HS-5 (cell line): ENCODE data around the gene RPTOR.
"Not testable (repeated sequence)": the region's sequence is repeated elsewhere in the genome, so short reads cannot be mapped to it uniquely, and the experiment has no call there.

Experiments
- DNase-seq: peaks from one replicate; pipeline ENCODE4 v3.0.0-alpha.2; 2012; ENCODE audit warnings: low read depth

RPTOR gene

DNA sequence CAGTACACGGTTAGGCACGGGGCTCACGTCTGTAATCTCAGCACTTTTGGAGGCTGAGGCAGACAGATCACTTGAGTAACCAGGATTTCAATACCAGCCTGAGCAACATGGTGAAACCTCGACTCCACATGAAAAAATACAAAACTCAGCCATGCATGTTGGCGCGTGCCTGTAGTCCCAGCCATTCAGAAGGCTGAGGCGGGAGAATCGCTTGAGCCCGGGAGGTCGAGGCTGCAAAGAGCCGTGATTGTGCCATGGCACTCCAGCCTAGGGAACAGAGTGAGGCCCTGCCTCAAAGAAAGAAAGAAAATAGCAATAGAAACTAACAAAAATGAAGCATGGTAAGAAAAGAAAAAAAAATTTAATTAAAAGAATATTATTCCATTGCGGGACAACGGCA, 319.0 kb downstream of the RPTOR start:
- no peak for DNase-seq

DNA sequence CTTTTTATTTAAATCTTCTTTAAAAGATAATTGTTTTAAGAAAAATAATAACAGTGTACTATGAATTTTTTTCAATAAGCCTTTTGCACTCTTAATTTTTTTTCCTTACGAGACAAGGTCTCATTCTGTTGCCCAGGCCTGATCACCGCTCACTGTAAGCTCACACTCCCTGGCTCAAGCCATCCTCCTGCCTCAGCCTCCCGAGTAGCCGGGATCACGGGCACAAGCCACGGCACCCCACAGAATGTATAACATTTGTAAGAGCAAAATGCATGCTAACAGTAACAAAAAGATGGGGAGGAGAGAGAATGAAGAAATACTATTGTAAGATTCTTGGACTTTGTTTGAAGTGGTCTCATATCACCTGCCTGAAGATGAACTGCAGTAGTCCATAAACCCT, 320.1 kb downstream of the RPTOR start:
- DNase-seq, result no peak

DNA sequence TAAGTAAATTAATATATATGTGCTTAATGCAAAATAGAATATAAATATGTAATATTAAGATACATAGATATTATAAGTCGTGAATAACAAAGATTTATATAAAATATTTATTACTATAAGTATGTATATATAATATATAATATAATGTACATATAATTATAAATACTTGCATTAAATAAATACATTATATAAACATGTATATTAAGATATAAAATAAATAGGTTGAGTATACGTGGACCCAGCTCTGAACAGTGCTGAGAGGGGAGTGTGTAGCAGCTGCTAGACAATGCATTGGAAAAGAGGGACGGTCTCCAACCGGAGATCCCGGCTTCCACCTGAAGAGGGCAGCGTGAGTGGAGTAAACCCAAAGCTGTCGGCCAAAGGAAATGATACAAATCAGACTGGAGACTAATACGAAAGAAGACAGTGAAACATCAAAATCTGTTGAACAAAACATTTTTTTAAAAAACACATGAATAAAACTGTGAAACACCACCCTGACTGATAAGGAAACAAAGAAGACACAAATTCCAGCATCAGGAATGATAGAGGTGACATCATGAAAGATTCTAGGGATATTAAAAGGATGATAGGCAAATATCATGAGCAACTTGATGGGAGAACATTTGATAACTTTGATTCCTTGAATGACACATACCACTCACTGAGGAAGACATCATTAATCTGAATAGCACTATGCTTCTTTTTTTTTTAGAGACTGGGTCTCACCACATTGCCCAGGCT, 321.6 kb downstream of the RPTOR start:
- no peak for DNase-seq

DNA sequence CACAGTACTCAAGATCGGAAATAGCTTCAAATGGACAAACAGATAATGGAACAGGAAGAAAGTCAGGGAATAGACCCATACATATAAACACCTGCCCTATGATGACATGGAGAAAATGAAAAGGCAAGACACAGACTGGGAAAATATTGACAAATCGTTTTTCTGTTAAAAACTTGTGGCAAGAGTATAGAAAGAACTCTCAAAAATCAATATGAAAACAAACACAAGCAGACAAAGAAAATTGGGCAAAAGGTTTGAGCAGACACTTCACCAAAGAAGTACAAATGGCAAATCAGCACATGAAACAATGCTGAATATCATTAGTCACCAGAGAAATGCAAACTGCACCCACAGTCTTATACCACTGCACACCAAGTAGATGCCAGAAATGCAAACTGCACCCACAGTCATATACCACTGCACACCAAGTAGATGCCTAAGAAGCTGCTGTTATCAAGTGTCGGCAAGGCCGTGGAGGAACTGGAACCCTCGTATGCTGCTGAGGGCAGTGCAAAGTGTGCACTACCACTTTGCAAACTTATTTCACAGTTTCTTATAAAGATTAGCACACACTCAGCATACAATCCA, 323.5 kb downstream of the RPTOR start:
- no peak for DNase-seq

DNA sequence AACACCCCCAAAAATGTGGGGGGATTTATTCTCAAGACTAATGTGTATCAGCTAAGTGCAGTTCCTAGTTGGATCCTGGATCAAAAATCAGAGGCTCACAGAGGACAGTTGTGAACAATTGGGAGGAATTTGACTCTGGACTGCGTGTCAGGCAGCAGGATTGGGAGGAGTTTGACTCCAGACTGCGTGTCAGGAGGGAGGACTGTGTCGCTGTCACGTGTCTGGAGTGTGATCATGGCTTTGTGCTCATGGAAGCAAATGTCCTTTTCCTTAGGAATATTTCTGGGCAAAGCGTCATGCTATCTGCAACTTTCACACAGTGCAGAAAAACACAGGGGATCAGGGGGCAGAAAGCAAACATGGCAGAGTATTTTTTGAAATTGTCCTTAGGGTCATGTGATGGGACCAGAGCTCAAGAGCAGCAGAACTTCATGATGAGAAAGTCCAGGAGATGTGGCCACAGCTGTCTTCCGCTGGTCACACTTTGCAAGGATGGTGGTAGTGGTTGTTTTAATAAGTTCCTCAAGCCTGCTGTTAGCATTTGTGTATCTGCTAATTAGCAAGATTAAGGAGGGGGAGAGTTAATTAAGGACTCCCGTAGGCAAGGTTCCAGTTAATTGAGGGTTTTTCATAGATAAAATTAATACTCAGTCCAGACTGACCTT, 325.0 kb downstream of the RPTOR start:
- no peak for DNase-seq

DNA sequence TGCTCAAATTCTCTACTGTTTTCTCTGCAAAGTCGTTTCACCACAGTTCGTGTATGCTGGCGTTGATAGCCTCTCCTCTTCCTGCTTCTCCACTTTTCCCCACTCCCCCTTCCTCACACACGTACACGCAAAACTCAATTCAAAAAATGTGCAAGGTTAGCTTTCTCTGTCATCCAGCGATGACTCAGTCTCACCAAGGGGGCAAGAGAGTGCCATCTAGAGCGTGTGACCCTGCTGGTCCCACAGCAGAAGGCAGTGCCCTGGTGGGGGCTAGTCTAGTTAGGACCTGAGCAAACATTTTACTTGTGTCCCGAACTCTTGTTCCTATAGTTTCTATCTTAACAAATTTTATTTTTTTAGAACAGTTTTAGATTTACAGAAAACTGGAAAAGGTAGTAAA, 325.8 kb downstream of the RPTOR start:
- no peak for DNase-seq

DNA sequence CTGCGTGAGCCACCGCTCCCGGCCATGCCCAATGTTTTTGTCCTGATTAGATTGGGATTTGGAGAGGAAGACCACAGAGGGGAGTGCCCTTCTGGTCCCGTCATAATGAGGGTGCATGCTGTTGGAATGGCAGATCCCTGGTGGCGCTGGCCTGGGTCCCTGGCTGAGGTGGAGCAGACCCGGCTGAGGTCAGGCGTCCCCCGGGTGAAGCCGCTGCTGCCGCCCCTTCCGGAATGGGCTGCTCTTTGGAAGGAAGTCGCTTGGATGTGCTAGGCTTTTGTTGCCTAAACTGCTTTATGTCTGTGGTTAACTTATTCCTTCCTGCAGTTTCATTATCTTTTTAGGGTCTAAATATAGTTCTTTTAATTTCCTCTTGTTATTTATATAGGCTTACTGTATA, 326.7 kb downstream of the RPTOR start:
- no peak for DNase-seq

DNA sequence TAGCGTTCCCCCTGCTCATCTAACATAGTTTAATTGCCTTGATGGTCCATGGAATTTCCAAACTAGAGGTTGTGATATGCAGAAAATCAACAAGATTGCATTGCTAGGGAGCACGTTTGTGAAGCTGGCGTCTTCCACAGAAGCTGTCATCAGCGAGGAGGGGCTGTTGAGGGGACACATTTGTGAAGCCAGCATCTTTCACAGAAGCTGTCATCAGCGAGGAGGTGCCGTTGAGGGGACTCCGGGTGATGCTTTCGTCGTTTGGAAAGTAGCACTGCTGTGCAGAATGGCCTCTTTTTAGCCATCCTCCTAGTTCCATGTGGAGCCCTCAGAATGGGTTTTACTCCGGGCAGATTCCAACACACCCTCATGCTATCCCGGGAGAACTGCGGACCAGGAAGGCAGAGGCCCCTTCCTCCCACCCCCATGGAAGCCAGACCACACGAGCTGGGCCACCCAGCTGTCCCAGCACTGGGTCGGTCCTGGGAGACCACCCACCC, 327.4 kb downstream of the RPTOR start:
- no peak for DNase-seq

DNA sequence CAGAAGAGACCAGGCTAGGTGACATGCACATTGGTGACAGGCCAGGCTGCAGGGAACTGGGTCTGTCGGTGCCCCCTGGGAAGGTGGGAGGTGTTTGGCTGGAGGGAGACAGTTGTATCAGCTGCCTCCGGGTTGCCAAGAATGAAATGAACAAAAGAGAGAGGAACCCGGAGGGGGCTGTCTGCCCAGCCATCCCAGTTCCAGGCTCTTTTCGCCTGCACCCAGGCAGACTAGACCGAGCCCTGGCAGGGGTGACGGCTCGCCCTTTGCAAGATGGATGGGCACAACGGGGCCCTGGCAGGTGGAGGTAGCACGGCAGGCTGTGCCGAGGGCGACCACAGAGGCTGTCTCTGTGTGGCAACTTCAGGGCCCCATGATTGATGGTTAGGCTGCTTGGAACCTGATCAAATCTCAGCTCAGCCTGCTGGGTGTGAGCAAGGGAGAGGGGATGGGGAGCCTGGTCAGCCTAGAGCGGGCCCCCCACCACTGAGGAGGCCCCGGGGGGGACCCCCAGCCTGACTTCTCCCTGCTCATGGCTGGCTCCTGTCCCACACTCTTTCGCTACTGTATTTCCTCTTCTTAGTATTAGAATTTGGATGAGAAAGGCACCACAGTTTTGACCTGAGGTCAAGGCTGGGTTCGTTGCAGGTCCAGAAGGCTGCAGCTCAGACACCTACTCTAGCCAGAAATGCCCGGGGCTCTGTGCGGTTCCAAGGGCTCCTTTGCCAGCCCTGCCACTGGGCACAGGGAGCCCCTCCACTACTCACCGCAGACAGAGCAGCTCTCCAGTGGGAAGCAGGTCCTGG, 328.1 kb downstream of the RPTOR start:
- DNase-seq, result no peak

DNA sequence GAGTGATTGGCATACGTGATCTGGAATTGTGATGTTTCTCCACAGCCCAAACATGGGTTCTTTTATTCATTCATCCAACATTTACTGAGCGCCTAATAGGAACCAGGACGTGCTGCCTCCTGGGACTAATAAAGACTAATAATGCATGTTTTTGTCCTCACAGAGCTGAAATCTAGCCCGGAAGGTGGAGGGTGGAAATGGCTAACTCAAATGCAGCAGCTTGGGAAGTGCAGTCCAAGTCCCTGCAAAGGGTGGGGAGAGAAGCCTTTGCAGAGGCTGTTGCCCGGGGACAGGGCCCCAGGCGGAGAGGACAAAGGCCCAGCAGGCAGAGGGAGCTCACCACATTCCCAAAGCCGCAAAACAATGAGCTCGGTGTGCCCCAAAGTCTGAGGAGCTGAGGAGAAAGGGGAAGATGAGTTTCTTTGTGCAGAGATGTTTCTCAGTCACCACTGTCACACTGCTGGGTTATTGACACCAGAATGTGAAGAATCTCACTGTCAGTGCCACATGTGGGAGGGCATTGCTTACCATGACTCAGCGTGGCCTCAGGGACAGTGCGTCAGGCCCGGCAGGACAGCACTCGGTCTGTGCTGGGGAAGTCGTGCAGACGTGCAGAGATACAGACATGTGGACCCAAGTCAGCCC, 328.8 kb downstream of the RPTOR start:
- DNase-seq, result no peak

DNA sequence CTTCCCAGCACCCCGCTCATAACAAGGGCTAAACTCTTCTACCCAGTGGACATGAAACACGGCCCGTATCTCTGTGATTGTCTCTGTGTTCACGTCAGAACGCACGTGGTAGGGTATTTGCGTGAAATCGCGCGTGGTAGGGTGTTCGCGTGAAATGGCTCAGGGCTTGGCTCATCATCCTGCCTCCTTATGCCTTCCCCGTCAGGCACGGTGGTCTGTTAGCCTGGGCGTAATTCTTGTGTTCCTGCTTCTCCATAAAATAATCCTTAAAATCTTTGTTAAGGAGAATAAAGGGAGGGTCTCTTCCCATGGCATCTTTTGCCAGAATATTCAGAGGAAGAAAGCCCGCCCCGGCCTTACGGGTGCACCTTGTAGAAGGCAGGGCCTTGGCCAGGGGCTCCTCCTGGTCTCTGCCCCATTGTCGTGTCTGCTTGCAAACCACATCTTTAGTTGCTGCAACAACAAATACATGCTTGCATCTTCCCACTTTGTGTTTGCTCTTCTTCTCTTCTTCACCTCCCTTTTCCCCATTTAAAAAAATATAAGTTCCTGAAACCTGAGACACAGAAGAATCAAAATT, 330.3 kb downstream of the RPTOR start:
- no peak for DNase-seq

DNA sequence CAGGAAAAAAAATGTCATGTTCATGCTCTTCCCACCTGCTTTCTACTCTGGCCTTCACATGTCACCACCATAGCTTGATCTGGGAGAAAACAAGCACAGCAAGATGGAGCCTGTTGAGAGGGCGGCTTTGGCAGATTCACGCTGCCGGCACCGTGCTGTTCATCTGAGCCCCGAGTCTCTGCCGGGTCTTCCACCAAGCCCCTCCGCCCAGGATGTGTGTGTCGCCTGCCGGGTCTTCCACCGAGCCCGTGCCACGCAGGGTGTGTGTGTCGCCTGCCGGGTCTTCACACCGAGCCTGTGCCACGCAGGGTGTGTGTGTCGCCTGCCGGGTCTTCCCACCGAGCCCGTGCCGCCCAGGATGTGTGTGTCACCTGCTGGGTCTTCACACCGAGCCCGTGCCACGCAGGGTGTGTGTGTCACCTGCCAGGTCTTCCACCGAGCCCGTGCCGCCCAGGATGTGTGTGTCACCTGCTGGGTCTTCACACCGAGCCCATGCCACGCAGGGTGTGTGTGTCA, 330.9 kb downstream of the RPTOR start:
- DNase-seq, result not testable (repeated sequence)

DNA sequence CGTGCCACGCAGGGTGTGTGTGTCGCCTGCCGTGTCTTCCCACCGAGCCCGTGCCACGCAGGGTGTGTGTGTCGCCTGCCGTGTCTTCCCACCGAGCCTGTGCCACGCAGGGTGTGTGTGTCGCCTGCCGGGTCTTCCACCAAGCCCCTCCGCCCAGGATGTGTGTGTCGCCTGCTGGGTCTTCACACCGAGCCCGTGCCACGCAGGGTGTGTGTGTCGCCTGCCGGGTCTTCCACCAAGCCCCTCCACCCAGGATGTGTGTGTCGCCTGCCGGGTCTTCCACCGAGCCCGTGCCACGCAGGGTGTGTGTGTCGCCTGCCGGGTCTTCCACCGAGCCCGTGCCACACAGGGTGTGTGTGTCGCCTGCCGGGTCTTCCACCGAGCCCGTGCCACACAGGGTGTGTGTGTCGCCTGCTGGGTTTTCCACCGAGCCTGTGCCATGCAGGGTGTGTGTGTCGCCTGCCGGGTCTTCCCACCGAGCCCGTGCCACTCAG, 331.9 kb downstream of the RPTOR start:
- DNase-seq, result not testable (repeated sequence)

DNA sequence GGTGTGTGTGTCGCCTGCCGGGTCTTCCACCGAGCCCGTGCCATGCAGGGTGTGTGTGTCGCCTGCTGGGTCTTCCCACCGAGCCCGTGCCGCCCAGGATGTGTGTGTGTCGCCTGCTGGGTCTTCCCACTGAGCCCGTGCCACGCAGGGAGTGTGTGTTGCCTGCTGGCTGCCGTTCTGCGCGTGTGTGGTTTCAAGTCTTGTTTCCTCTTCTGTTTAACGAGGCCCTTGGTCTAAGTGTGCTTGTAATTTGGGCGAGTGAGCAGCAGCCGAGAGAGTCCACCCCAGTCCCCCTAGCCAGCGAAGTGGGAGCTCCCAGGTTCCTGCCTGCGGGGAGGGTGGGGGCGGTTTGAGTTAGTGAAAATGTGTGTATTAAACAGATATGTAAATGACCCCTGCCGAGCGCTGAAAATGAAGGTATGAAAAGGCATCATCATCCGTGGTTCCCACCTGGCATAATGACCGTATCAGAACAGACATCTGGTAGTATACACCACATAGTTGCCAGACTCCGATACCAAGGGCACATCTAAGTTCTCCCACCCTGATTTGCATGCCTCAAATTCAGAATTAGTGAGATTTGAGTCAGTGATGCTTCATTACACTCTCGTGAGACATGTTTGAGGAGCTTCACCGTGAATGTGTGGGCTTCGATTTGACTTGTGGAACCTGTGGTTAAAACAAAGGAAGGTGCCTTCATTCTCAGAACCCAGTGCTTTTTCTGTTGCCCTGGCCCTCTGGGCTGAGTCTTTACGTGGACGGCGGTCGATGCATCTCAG, 332.5 kb downstream of the RPTOR start:
- DNase-seq, result no peak

DNA sequence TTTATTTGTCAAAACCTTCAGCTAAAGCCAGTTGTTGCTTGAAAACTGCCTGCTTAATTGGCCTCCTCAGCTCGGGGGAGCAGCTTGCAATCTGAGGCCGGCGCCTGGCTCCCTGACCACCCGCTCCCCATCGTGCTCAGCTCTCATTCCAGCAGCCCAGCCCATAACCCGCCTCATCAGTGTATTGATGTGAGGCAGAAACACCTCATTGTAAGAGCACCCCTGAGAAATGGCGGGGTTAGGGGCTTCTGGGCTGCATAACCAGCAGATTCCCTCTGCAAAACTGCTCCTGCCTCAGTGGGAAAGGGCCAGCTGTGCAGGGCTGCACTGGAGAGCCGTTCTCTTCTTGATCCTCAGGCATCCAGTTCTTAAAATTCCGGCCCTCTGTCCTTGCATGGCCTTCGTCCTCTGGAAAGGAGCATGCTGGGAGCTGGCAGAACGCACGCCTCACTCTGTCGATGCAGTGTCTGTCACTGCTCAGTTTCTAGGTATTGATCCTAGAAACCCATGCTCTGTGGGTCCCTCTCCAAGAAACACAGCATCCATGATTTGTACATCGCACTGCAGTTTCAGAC, 333.2 kb downstream of the RPTOR start:
- no peak for DNase-seq

DNA sequence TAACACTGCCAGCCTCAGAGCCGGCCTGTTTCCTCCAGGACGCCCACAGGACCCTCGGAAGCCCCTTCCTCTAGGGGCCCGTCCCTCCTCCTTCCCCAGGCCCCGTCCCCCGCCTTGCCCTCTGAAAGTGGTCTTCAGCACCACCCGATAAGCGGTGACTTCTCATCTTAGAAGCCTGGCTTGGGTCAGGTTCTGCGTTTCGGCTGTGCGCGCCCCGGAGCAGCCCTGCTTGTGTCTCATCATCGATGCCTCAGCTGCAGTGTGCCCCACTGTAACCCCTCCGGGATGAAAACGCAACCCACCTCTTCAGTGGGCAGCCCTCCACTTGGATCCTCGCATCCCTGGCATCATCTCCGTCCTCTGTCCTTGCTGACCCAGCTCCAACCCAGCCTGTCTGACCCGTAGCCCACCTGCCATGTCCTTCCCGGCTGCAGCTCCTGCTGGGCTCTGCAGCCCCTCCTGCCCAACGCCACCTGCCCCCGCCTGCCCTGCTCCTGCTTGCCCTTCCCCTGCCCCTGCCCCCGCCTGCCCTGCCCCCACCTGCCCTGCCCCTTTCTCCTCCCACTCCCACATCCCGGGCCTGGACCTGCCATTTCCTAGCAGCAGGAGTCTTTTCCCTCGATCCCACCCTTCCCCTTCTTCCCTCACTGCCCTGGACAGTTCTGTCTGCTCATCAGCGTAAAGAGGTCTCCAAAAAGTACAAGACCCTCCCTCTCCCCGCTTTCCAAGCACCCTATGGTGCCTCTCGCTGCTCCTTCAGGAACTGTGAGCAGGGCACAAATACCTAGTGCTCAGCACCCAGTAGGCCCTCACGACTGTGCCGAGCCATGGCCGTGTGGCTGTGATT, 334.5 kb downstream of the RPTOR start:
- DNase-seq, result no peak

DNA sequence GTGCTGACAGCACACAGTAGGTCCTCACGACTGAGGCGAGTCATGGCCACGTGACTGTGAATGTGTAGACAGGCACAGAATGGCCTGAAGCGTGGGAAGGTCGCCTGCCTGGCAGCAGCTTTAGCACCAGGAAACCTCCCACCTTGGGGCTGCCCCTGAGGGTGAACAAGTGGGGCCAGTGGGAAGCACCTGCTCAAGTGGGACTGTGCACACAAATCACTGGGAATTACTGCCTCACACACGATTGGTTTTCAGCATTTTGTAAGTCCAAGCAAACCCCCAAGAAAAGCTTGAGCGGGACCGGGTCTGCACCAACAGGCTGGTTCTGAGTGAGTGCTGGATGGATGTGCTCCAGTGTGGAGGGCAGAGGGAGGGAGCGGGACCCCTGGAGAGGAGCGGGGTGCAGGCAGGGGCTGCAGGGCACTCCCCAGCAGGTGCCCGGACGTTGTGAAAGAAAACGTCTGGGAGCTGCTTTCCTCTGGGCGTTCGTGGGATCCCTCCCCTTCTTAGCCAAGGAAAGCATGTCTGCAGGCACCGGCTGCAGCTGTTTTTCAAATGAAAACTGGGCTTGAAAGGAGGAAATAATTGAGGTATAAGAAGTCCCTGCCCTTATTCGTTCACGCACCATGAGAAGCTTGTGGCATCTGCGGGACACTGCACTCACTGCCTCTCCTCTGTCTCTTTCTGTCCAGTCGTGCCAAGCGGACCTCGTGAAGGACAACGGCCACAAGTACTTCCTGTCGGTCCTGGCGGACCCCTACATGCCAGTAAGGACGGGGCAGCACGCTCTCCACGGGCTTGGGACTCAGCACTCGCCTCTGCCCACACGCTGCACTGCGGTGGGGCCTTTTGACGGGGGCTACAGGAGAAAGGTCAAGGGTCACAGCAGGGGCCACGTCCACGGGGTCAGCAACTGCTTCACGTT, 335.3 kb downstream of the RPTOR start:
- DNase-seq, result no peak

DNA sequence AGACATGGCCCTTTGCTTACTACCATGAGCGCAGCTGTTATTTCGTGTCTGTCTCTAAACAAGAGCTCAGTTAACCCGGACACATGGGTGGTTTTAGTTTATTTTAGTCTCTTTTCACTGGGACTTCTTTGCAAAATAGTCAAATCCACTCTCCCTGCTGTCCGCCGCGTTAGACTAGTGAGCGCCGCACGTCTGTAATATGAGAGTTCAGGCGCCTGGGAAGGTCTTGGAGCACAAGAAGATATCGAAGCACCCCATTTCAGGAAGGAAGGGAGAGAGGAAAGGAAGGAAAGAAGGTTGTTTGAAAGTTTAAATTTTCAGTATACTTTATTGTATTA, 336.0 kb downstream of the RPTOR start:
- no peak for DNase-seq
